Fibroblast of gingiva (primary cell): Measurements from ENCODE around the gene UBE3B.

ENCODE experiments used
- DNase-seq: peaks from one replicate; pipeline ENCODE4 v3.0.0-alpha.2; 2011; ENCODE audit warnings: low read depth

The UBE3B gene

GRCh38 chr12:109573029-109573913 lies 95.8 kb downstream of the UBE3B start, which contains the start of the genes MMAB and MVK:
MMAB (minus strand) TSS chr12:109573504; CDS start chr12:109573480, 24 bp downstream.
MVK (plus strand) TSS chr12:109573794; CDS start chr12:109574823, 1,029 bp downstream.
- peak; percentile 99 for DNase-seq

GRCh38 chr12:109573914-109574244 lies 96.4 kb downstream of the UBE3B start:
- no peak for DNase-seq

GRCh38 chr12:109575683-109576082 lies 98.2 kb downstream of the UBE3B start:
- no peak for DNase-seq

- no peak for DNase-seq
These were observed 99.9 kb downstream of the UBE3B start for GRCh38 chr12:109577311-109577710.

- DNase-seq = no peak
These were observed 101.0 kb downstream of the UBE3B start for GRCh38 chr12:109578330-109578927.

GRCh38 chr12:109579639-109580038 lies 102.2 kb downstream of the UBE3B start:
- no peak for DNase-seq

- DNase-seq = no peak
These were observed 102.8 kb downstream of the UBE3B start for GRCh38 chr12:109580272-109580671.

GRCh38 chr12:109580684-109581333 lies 103.4 kb downstream of the UBE3B start:
- DNase-seq = no peak

- no peak for DNase-seq
These were observed 103.9 kb downstream of the UBE3B start for GRCh38 chr12:109581334-109581691.

GRCh38 chr12:109581856-109582255 lies 104.4 kb downstream of the UBE3B start:
- DNase-seq = peak; percentile 20

- DNase-seq = no peak
These were observed 105.2 kb downstream of the UBE3B start for GRCh38 chr12:109582636-109583035.

- DNase-seq = no peak
These were observed 106.3 kb downstream of the UBE3B start for GRCh38 chr12:109583733-109584132.
